Heart left ventricle (tissue), 13 donors: Measurements from ENCODE around the gene NEU3.

Experiments
- CTCF ChIP-seq, 12 donors: fragments of 200-600 bp; sonication (generic) in 4 of 12; IDR thresholded peaks; one replicate each; pipeline versions ENCODE4 v1.5.0 to v1.8.0; 2018 to 2022; ENCODE audit warnings: antibody characterized with exemption in 12 of 12, mild to moderate bottlenecking in 5 of 12
- POLR2A ChIP-seq, 2 donors: fragments of 450-650 bp; IDR thresholded peaks; one replicate each; pipeline ENCODE4 v1.6.1; 2017; ENCODE audit warnings: antibody characterized with exemption in 2 of 2, mild to moderate bottlenecking in 2 of 2, moderate library complexity in 2 of 2
- donor health status: ischemic (EF 13 %, LVEDD 7.1; RV severe dilation, severe dysfunction).
- donor health status: DM: no; HTN: yes; CAD: no.
- donor health status: DM: no; HTN: no; CAD: no.
- donor health status: ischemic (EF 25% LVEDD 6.9; RV normal size, moderate dysfunction).
- donor health status: ischemic (EF 25% LVEDD 5.7; RV mildly dilated, moderate dysfunction).
- donor health status: ischemic (EF 35%, LVEDD 5.7; RV mildly dilated, moderate dysfunction).
- donor health status: nonischemic (EF 11% LVEDD 7.7; RV severe dilation, severe dysfunction).
- donor health status: DM: yes; HTN: yes; CAD: no.
- donor health status: PGD.
- donor health status: ischemic (EF 29% LVEDD 5.4; RV normal size, mild dysfunction).
- donor health status: nonischemic (EF 23%, LVEDD 6.1; RV moderate dilation, normal function).

GRCh38 chr11:75028724-75029123 lies 40.0 kb downstream of the NEU3 start:
- TF ChIP-seq CTCF (IDR thresholded peaks at IDR 0.05), result no peak
- no peak for TF ChIP-seq POLR2A (IDR thresholded peaks at IDR 0.05)
